ENCODE data around the gene RPS15A. TPM values are rescaled to one million over a fixed set of nuclear protein-coding genes. Genes with fewer than 3 reads are reported as not detected.
A peak's percentile ranks its signal among the peaks of the same experiment; 100 is the strongest.

The RPS15A gene
- total RNA-seq, 1 donor from 2014 or later: 1,238 TPM

DNA sequence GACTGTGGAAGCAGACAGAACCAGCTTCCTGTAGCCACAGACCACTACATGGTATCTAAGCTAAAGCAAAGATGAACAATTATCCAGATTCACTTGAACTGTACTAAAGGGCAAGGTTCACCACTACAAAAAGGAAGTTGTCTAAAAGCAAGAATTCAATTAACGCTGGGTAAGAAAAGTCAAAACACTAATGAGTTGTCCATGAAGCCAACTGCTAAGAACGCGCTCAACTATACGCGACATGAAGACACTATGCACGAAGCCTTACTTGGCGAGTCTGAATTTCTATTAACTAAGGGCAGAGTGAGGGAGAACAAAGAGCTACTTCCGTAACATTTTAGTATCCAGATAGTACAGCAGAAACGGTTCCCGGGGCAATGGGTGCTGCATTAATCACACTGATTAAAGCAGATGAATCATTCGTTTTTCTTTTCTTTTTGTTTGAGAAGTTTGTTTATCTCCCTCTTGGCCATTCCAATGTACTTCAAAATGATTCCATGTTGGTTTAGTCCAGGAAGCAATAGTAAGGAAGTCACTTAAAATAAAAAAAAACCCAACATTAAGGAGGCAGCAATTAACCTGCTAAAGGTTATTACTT, 2.8 kb upstream of the RPS15A start:
- intact Hi-C loops (cut with DNase I): no loop called here
- TF ChIP-seq POLR2A (IDR thresholded peaks at IDR 0.05) (no peak), POLR2AphosphoS5 (IDR thresholded peaks at IDR 0.05; ENCODE audit: insufficient read depth in 1 of 2, low read depth in 1 of 2) (no peak), CTCF (IDR thresholded peaks at IDR 0.05) (no peak)
- no peak overlapping the region for H3K27ac ChIP-seq
- no peak overlapping the region for H3K4me3 ChIP-seq
- no peak for DNase-seq (ENCODE audit: extremely low spot score in 2 of 2)
- no peaks in the 10 kb centered on the region for H3K27me3 ChIP-seq
- H3K36me3 ChIP-seq: peaks cover 0 to 52% of the 10 kb centered on the region in 2 donors
- H3K9me3 ChIP-seq: no peaks in the 10 kb centered on the region
- peaks cover 21% of the 10 kb centered on the region for H3K4me1 ChIP-seq

GRCh38 chr16:18789515-18789849, 652 bp downstream of the RPS15A start:
- TF ChIP-seq POLR2A (IDR thresholded peaks at IDR 0.05): no peak
- Histone ChIP-seq H3K27me3 (no peaks in the 10 kb centered on the region), H3K36me3 (peaks cover 0 to 62% of the 10 kb centered on the region in 2 donors), H3K4me3 (peak overlapping the region; percentile 63 to 75), H3K9me3 (no peaks in the 10 kb centered on the region), H3K27ac (peak overlapping the region; percentile 81), H3K4me1 (peaks cover 54% of the 10 kb centered on the region)
- DNase-seq (ENCODE audit: extremely low spot score in 2 of 2): no peak
- intact Hi-C loops (cut with DNase I): no loop called here

GRCh38 chr16:18788828-18789514, 1.2 kb downstream of the RPS15A start:
- DNase-seq (ENCODE audit: extremely low spot score in 2 of 2): no peak
- intact Hi-C loops (cut with DNase I): no loop called here
- Histone ChIP-seq H3K27ac (peak overlapping the region; percentile 81), H3K36me3 (peaks cover 0 to 62% of the 10 kb centered on the region in 2 donors), H3K9me3 (no peaks in the 10 kb centered on the region), H3K4me3 (peak overlapping the region; percentile 63 to 75), H3K27me3 (no peaks in the 10 kb centered on the region), H3K4me1 (peaks cover 56% of the 10 kb centered on the region)
- no peak for TF ChIP-seq CTCF (IDR thresholded peaks at IDR 0.05)
- TF ChIP-seq POLR2AphosphoS5 (IDR thresholded peaks at IDR 0.05; ENCODE audit: insufficient read depth in 1 of 2, low read depth in 1 of 2): no peak
- TF ChIP-seq POLR2A (IDR thresholded peaks at IDR 0.05): no peak

DNA sequence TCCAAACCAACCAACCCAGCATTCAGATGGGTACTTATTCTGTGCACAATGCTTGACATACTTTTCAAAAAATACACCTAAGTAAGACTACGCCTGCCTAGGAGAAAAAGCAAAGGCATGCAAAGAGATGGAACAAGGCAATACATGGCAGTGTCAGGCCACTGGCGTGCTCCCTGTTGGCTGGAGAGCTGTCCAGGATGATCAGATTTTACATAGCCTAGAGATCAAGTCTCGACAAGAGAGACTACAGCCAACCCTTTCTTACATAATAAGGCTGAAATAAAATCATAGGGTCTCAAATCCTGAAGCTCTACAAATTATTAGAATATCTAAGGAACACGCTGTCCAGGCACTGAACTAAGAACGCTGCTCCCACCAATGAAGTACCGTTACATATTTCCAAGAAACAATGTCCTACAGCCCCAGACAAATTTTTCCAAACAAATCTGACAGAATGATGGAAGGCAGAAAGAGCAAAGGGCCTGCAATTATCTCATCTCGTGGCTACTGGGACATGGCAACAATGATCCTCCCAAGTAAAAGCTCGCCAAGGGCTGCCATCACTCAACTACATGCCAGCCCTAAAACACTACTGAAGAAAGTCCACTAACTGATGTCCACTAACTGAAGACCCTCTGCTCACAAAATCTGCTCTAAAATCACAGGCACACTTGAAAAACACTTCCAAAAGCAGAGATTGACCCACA, 5.1 kb downstream of the RPS15A start:
- H3K4me3 ChIP-seq: no peak overlapping the region
- intact Hi-C loops (cut with DNase I): no loop called here
- no peak overlapping the region for H3K27ac ChIP-seq
- TF ChIP-seq CTCF (IDR thresholded peaks at IDR 0.05): no peak
- no peak for TF ChIP-seq POLR2A (IDR thresholded peaks at IDR 0.05)
- TF ChIP-seq POLR2AphosphoS5 (IDR thresholded peaks at IDR 0.05; ENCODE audit: insufficient read depth in 1 of 2, low read depth in 1 of 2): no peak
- H3K9me3 ChIP-seq: no peaks in the 10 kb centered on the region
- peaks cover 54% of the 10 kb centered on the region for H3K4me1 ChIP-seq
- peaks cover 0 to 59% of the 10 kb centered on the region in 2 donors for H3K36me3 ChIP-seq
- DNase-seq (ENCODE audit: extremely low spot score in 2 of 2): no peak
- no peaks in the 10 kb centered on the region for H3K27me3 ChIP-seq

DNA sequence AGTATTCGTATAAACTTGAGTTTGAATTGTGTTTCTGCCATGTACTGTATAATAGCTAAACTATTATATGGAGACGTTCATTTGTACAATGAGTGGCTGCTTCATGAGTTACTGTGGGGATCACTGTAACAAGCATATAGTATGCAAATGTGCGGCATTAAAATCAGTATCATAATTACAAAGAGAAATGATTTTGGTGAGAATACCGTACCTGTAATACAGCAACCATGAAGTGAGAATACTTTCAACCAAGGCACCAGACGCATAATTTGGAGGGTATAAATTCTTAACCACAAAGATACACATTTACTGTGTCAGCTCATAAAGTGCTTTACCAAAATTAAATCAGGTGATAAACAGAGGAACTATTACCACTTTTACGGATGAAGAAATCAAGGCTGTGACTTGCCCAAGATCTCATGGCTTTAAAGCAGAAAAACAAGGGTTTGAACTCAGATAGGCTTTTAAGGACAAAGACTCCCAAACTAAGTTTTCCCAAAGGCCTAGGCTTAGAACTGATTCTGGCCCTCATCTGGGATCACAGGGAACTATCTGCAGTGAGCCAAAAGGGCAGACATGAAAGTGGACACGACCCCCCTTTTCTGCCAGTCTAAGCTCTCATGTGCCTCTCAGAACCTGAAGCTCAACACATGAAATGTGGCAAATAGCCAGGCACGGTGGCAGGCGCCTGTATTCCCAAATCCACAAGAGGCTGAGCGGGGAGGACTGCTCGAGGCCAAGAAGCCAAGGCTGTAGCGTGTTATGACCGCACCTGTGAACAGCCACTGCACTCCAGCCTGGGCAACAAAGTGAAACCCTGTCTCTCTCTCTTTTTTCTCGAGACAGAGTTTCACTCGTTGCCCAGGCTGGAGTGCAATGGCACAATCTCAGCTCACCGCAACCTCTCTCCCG, 6.4 kb downstream of the RPS15A start:
- no peaks in the 10 kb centered on the region for H3K9me3 ChIP-seq
- H3K27me3 ChIP-seq: no peaks in the 10 kb centered on the region
- no peak for DNase-seq (ENCODE audit: extremely low spot score in 2 of 2)
- intact Hi-C loops (cut with DNase I): no loop called here
- H3K27ac ChIP-seq: no peak overlapping the region
- H3K4me1 ChIP-seq: peaks cover 47% of the 10 kb centered on the region
- peaks cover 0 to 59% of the 10 kb centered on the region in 2 donors for H3K36me3 ChIP-seq
- no peak for TF ChIP-seq CTCF (IDR thresholded peaks at IDR 0.05)
- no peak for TF ChIP-seq POLR2AphosphoS5 (IDR thresholded peaks at IDR 0.05; ENCODE audit: insufficient read depth in 1 of 2, low read depth in 1 of 2)
- TF ChIP-seq POLR2A (IDR thresholded peaks at IDR 0.05): no peak
- H3K4me3 ChIP-seq: no peak overlapping the region

Measured in vagina (tissue), 2 donors.